NOMO-1 treated with dmso at 0.1 percent for 144 hours (cell line): ENCODE measurements around the gene SLC9A5.

Experiments used
- DNase-seq: peaks from one replicate; lab custom pipeline; 2025; ENCODE audit not compliant: unreplicated experiment; lab: John Stamatoyannopoulos, UW

The SLC9A5 gene

DNA sequence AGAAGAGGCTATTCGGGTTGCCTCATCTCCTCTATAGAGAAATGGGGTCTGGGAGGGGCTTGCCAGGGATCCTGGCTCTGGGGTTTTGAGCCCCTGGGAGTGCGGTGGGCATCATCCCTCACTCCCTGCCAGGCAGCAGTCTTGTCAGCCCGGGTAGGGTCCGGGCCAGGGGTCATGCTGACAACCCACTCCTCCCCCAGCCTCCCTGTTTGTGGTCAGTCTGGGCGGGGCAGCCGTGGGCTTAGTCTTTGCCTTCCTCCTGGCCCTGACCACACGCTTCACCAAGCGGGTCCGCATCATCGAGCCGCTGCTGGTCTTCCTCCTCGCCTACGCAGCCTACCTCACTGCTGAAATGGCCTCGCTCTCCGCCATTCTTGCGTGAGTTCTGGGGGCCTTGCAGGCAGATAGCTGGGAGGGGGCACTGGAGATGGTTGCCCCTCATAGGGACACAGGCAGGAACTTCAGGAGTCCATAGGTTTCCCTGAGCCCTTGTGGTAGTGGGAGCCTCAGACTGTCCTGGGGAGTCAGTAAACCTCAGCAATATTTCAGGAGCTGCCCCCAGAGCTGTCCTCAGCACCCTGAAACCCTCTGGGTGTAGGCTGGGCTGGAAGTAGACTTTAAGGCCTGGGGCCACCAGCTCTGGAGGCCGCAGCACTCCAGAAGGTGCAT lies 6.9 kb downstream of the SLC9A5 start:
- no peak for DNase-seq

DNA sequence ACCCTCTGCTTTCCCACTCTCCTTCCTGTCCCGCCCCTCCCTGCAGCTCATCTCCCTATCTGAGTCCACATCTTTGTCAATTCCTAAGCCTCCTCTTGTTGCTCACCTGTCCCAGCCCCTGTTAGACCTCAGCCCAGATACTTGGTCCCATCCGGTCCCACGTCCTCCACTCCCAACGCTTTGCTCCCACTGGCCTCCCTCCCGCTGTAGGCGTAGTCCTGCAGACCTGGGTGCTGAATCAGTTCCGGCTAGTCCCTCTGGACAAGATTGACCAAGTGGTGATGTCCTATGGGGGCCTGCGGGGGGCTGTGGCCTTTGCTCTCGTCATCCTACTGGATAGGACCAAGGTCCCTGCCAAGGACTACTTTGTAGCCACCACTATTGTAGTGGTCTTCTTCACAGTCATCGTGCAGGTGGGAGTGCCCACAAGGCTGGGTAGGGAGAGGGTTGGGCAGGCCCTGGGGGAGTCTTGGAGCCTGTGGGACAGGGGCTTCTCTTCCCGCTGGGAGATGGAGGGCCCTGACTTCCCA lies 8.0 kb downstream of the SLC9A5 start:
- DNase-seq = no peak

DNA sequence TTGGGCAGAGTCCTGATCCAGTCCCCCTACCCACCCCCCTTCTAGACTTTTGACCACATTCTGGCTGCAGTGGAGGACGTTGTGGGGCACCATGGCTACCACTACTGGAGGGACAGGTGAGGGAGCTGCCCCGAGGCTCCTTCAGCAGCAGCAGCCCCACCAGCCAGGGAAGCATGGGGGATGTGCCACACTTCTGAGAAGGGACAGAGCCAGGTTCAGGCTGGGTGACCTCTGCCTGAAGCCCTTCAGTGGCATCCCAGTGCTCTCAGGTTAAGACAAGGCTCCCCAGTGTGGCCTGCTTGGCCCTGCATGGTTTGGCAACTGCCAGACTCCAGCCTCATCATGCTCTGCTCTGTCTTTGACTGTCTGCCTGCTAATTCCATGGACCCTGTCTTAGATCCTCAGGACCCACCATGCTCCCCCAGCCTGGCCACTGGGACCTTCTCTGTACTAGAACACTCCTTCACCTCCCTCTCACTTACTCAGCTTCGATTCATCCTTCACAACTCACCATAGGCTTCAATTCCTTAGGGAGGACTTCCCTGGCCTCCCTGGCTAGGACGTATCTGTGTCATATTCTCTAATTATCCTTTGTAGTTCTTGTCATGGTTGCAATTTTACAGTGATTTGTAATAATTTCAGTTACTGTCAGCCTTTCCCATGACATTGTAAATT lies 8.8 kb downstream of the SLC9A5 start:
- no peak for DNase-seq

DNA sequence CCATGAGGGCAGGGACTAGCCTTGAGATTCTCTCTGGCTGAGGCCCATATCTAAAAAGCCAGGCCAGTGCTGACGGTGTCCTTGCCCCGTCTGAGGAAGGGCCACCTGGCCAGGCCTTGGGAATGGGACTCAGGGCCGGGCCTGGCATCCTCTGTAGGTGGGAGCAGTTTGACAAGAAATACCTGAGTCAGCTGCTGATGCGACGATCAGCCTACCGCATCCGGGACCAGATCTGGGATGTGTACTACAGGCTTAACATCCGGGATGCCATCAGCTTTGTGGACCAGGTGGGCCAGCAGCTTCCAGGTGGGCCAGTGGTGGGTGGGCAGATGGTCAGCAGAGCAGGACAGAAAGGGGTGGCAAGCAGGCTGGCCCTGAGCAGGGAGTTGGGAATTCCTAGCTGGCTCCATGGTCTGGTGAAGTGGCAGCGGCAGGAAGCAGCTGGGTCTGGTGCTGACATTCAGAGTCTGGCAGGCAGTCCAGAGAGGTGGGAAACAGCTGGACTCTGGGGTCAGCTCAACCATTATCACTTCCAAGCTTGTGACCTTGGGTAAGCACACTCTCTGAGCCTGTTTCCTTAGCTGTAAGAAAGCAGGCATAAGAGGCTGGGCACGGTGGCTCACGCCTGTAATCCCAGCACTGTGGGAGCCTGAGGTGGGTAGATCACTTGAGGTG lies 9.5 kb downstream of the SLC9A5 start:
- no peak for DNase-seq

DNA sequence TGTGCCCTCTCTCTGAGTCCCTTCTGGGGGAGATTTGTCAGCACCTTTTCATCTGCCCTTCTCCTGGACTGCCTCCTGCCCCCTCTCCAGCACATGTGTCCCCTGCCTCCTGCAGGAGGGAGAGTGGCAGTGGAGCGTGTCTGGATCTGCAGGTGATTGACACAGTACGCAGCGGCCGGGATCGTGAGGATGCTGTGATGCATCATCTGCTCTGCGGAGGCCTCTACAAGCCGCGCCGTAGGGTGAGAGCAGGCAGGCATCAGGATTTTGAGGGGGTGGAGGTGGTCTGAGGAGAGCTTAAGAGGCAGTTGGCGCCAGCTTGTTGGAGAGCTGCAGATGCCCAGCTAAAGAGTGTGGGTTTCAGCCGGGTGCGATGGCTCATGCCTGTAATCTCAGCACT lies 10.9 kb downstream of the SLC9A5 start:
- no peak for DNase-seq

DNA sequence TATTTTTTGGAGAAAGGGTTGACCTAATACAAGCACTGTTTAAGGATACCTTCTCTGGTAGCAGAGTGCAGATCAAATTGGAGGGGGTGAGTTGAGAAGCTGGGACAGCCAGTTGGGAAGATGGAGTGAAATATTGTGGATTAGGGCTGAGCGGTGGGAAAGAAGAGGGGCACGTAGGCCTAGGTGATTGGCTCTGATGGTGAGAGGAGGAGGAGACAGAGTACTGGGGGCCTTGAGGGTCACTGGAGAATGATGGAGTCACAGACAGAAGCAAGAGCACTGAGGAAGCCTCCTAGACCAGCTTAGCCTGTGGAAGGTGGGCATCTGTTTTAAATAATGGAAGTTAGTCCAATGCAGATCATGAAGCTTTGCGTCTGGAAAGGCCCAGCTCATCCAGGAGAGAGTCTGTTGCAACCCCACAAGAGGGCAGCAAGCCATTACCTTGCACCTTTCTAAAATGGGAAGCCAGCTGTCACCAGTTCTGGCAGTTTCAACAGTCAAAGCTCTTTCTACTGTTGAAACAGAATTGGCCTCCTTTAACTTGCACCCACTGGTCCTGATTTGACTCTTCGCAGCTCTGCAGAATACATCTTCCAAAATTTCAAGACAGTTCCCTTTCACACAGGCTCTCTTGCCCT lies 11.8 kb downstream of the SLC9A5 start:
- DNase-seq = peak; percentile 55

DNA sequence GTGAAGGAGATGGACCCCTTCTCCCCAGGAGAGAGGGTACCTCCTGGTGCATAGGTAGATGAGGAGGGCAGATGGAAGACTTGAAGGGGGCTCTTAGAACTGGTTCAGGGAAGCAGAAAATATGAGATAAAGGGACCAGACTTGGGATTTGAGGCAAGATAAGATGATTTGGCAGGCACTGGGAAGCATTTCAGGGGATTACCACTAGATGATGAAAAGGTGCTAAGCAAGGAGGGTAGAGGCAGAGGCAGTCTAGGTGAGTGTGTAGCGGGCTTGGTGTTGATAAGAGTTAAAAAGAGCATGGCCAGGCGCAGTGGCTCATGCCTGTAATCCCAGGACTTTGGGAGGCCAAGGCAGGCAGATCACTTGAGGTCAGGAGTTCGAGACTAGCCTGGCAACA lies 14.4 kb downstream of the SLC9A5 start:
- no peak for DNase-seq

DNA sequence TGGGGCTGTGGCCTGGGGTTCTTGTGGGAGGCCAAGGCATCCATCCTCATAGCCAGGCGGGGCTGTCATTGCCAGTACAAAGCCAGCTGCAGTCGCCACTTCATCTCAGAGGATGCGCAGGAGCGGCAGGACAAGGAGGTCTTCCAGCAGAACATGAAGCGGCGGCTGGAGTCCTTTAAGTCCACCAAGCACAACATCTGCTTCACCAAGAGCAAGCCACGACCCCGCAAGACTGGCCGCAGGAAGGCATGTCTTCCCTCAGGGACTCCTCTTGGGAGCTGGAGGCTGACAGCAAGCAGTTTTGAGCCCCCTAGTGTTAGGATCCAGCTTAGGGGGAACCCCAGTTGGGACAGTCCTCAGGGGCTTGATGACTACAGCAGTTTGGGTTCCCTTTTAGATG lies 15.5 kb downstream of the SLC9A5 start:
- no peak for DNase-seq

DNA sequence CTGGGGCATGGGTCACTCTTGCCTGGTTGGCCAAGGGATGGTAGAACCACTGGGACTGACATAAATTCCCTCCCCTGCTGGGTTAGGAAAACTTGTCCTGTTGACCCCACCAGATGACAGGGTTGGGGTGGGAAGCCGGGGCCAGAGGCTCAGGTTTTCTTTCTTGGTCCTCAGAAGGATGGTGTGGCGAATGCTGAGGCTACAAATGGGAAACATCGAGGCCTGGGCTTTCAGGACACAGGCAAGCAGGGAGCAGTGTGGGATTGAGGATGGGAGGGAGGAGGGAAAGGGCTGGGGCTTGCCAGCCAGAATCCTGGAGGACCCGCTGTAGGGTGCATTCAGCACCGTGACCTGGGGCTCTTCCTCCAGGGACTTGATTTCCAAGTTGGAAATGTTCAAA lies 16.1 kb downstream of the SLC9A5 start:
- no peak for DNase-seq

DNA sequence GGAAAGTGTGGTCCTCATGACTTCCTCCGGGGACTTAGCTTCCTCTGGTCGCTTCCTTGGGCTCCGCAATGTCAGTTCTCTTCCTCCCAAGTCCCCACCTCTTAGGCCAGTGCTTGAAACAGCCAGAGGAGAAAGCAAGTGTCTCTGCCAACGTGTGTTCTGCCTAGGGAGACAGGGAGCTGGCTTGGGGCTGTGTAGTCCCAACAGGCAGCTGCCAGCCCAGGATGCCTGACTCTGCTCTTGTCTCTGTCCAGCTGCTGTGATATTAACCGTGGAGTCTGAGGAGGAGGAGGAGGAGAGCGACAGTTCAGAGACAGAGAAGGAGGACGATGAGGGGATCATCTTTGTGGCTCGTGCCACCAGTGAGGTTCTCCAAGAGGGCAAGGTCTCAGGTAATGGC lies 17.1 kb downstream of the SLC9A5 start:
- no peak for DNase-seq

DNA sequence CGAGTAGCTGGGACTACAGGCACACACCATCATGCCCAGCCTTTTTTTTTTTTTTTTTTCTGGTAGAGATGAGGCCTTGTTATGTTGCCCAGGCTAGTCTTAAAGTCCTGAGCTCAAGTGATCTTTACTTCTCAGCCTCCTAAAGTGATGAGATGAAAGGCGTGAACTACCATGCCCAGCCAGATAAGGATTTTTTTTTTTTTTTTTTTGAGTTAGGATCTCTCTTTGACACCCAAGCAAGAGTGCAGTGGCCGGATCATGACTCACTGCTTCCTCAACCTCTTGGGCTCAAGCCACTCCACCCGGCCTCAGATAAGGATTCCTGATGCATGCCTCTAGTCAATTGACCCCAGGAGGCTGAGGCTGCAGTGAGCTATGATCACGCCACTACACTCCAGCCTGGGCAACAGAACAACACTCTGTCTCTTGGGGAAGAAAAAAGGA lies 19.4 kb downstream of the SLC9A5 start:
- DNase-seq = no peak

DNA sequence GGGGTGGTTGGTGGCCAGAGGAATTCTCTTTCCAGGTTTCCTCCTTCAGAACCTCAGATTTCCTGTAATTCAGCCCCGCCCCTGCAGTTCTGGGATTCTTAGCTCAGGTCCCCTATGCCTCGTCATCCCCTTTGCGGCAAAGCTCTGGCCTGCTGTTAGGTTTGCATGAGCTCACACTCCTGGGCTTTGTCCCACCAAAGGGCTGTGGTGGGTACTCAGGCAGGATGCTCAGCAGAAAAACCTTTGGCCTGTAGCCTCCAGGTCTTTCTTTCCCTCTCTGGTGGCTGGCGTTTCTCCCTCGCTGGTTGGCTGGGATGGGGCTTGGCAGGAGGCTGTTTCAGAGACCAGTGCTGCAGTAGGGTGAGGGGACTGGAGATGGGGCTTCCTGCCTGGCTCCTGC lies 21.0 kb downstream of the SLC9A5 start:
- DNase-seq = no peak

DNA sequence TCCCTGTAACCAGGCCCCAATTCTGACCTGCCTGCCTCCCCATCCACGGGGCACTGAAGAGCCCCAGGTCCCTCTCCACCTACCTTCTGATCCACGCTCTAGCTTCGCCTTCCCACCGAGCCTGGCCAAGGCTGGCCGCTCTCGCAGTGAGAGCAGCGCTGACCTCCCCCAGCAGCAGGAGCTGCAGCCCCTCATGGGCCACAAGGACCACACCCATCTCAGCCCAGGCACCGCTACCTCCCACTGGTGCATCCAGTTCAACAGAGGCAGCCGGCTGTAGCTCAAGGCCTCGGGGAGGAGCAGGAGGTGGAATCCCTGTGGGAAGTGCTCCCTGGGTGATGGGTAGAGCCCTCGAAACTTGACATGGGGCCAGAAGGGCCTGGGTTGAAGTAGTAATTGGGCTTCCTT lies 22.2 kb downstream of the SLC9A5 start:
- DNase-seq = no peak

DNA sequence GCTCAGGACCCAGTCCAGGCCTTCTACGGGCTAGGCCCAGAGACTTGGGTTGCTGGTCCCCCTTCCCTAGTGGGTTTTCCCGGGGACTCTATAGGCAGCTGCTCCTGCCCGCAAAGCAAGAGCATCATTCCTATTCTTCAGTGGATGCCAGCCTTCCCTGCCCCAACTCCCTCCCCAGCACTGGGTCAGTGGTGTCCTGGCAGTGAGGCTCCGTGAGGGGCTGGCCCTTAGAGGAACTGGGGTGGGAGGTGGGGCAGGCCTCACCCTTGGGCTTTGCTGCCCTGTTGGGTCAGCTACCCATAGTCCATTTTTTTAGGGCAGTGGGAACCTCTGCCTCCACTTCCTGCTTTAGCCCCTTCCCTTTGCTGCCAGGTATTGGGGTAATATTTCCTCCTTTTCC lies 22.7 kb downstream of the SLC9A5 start:
- no peak for DNase-seq

DNA sequence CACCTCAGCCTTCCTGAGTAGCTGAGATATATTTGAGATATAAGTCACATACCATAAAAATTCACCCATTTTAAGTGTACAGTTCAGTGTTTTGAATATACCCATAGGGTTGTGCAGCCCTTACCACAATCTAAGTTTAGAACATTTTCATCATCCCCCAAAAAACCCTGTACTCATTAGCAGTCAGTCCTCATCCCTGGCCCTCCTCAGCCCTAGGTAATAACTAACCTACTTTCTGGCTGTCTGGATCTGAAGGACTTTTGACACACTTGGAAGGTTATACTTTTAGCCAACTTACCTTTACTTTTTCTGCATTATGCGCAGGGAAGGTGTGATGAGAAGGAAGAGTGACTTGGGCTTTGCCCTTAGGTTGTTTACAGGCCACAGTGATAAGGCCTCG lies 26.5 kb downstream of the SLC9A5 start:
- no peak for DNase-seq

DNA sequence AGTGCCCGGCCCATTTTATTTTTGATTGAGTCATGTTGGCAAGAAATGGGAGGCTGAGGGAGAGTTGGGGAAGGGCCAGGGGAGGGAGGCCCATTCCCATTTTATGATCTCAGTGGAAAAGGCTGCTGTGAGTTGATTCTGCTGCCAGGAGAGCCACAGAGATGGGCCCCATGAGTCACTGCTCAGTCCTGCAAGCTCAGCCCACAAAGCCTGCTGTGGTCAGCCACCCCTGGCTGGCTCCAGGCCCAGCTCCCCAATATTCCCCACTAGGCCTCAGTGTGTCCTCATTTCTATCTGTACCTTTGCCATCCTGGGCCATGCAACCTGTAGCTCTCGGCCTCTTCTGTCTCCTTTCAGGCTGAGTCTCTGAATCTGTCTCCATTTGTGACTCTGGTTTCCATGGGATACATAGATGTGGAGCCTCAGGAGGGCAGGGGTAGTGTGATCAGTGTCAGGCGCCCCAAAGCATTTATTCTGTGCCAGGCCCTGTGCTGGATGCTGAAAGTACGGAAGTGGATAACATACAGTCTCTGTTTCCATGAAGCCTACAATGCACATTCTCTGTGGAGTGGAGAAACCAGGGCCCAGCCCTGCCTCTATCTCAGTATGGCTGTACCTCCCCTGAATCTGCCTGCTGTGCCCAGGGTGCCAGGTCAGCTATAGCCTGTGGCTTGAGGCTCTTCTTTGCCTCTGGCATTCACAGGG lies 28.7 kb downstream of the SLC9A5 start:
- no peak for DNase-seq

DNA sequence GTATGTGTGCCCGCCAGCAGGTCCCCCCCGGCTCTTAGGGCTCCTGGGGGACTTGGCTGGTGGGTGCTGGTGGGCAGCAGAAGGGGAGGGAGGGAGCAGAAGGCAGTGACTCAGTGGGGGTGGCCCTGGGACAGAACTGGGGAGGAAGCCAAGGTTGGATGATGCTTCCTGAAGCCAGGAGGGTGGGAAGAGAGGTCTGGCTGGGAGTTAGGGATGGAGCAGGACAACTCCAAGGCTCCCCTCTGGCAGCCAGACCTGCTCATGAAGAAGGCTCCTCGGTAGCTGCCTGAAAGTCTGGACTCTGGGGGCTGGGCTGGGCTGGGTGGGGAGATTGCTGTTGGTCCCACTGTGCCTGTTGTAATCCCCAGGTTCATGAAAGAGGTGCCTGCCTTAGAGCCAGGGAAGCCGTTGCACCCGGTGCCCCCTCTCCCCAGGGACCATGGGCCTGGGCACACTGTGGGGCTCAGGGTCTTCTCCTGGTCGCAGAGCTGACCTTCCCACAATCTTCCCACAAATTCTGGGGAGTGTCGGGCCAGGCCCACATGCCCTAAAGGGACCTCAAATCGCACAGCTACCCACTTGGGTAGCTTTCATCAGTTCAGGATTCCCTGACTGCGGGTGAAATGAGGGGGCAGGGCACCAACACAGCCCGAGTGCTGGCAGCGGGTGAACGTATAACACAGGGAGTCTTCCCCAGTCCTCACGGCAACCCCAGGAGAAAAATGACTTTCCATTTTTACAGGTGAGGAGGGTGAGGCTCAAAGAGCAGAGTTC lies 29.4 kb downstream of the SLC9A5 start:
- DNase-seq = no peak

DNA sequence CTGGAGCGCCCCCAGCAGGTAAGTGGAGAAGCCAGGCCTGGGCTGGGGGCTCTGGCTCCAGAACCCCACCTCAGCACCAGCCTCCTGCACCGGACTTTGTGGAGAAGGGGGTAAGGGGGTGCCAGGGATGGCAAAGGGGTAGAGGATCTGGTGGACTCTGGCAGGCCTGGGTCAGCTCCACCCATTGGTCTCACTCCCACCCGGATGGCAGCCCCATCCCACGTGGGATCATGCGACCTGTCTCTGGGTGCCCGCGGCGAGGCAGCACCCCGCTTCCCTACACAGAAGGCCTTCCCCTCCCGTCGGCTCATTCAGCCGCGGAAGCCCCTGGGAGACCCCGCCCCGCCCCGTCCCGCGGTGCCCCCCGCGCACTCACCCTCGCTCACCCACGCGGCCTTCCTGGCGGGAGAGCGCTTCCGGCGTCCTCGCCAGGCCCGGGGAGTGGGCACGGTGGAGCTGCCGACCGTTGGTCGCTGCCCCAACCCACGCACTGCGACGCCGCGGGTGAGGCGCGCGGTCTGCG lies 30.1 kb downstream of the SLC9A5 start:
- DNase-seq = no peak

DNA sequence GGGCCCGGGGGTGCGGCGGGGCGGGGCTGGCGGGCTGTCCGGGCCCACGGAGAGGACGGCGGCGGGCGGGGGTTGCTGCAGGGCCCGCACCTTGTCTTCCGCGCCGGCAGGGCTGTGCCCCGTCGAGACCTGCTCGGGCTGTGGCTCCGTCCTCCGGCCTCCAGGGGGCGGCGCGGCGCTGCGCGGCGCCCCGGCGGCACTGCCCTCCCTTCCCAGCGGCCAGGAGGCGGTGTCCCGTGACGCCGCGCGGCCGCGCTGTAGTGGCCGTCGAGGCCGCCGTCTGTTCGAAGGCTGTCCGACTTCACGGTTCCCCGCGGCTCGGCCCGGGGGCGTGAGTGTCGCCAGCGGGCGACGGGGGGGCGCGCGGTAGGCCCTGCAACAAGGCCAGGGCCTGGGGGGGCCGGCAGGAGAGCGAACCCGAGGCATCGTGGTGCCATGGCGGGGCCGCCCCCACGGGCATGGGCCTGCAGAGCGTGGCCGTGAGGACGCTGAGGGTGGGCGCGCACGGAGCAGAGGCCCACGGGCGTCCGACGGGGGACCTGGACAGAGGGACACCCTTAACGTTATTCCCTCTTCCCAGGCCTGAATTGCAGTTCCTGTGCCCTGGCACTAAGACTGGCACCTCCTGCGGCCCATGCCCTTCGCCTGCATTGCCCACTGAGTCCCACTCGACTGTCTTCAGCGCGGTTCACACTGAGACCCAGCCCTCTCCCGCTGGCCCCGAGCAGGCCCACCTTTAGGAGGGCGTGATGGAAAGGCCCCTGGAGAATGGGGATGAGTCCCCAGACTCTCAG lies 30.7 kb downstream of the SLC9A5 start, which contains the start of gene PLEKHG4:
PLEKHG4 (plus strand) TSS at position 237 of the 794 bp plus-strand sequence; CDS start at position 750, 513 bp downstream.
- DNase-seq = peak; percentile 73
